ENCODE data around the gene WDR81. TPM values are rescaled to one million over a fixed set of nuclear protein-coding genes. Genes with fewer than 3 reads are reported as not detected.

WDR81 gene
- total and polyA plus RNA-seq, 7 experiments from 2014 or later: 9.8 to 55.1 (median 36.6) TPM

- H3K27ac Mint-ChIP-seq: no peak overlapping the region
- no peaks in the 10 kb centered on the region for H3K9me3 Mint-ChIP-seq
- Histone ChIP-seq H3K27ac (ENCODE audit: low read depth, low read length) (no peak overlapping the region), H3K4me3 (ENCODE audit: low read length) (no peak overlapping the region), H3K36me3 (ENCODE audit: control insufficient read depth in 2 of 3, insufficient read depth in 3 of 3, low read length in 3 of 3) (peaks cover 0 to 37% (median 0%) of the 10 kb centered on the region in 3 experiments), H3K9me3 (ENCODE audit: control insufficient read depth in 2 of 3, low read length in 3 of 3) (no peaks in the 10 kb centered on the region), H3K27me3 (ENCODE audit: control insufficient read depth in 2 of 2, insufficient read depth in 2 of 2, low read length in 2 of 2) (no peaks in the 10 kb centered on the region), H3K4me1 (ENCODE audit: control insufficient read depth in 2 of 2, insufficient read depth in 2 of 2, low read length in 2 of 2) (peaks cover 25 to 28% of the 10 kb centered on the region in 2 donors)
- DNase-seq: no peak
- ChIA-PET CTCF (no interaction called here), POLR2A (interaction anchor here (0.7 to 3.8 kb wide), 3 partner anchors 10 to 144 kb away, joined by 3 to 22 read pairs (median 3); no protein-coding TSS in a partner anchor)
- H3K27me3 Mint-ChIP-seq: no peaks in the 10 kb centered on the region
- ATAC-seq: no peak
- H3K36me3 Mint-ChIP-seq: peaks cover 0 to 11% (median 5%) of the 10 kb centered on the region in 5 donors
- H3K4me1 Mint-ChIP-seq: peaks cover 24 to 52% (median 37%) of the 10 kb centered on the region in 7 donors
- intact Hi-C loops (cut with micrococcal nuclease): no loop called here
- peak overlapping the region in 3 of 10 donors; percentile 17 to 78 (median 51) for H3K4me3 Mint-ChIP-seq
These were observed 2.2 kb downstream of the WDR81 start for GRCh38 chr17:1726626-1727257.

DNA sequence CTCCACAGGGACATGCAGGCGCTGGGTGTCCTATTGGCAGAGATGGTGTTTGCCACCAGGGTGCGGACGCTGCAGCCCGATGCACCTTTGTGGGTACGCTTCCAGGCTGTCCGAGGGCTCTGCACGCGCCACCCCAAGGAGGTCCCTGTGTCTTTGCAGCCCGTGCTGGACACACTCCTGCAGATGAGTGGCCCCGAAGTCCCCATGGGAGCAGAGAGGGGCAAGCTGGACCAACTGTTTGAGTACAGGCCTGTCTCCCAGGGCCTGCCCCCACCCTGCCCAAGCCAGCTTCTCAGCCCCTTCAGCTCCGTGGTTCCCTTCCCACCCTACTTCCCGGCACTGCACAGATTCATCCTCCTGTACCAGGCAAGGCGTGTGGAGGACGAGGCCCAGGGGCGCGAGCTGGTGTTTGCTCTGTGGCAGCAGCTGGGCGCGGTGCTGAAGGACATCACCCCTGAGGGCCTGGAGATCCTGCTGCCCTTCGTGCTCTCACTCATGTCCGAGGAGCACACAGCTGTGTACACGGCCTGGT lies 2.8 kb downstream of the WDR81 start:
- Mint-ChIP-seq H3K27ac (peak overlapping the region in 1 of 9 donors; percentile 52), H3K27me3 (no peaks in the 10 kb centered on the region), H3K4me3 (no peak overlapping the region), H3K36me3 (peaks cover 0 to 11% (median 5%) of the 10 kb centered on the region in 5 donors), H3K4me1 (peaks cover 24 to 50% (median 37%) of the 10 kb centered on the region in 7 donors), H3K9me3 (no peaks in the 10 kb centered on the region)
- ATAC-seq: no peak
- intact Hi-C loops (cut with micrococcal nuclease): no loop called here
- CTCF ChIA-PET: no interaction called here
- peaks cover 0 to 40% (median 0%) of the 10 kb centered on the region in 3 experiments for H3K36me3 ChIP-seq (ENCODE audit: control insufficient read depth in 2 of 3, insufficient read depth in 3 of 3, low read length in 3 of 3)
- H3K4me3 ChIP-seq (ENCODE audit: low read length): no peak overlapping the region
- POLR2A ChIA-PET: interaction anchor here (0.7 to 3.8 kb wide), 4 partner anchors 11 to 478 kb away, joined by 3 to 22 read pairs (median 3); no protein-coding TSS in a partner anchor
- peaks cover 25 to 28% of the 10 kb centered on the region in 2 donors for H3K4me1 ChIP-seq (ENCODE audit: control insufficient read depth in 2 of 2, insufficient read depth in 2 of 2, low read length in 2 of 2)
- no peak for DNase-seq
- H3K27ac ChIP-seq (ENCODE audit: low read depth, low read length): no peak overlapping the region
- no peaks in the 10 kb centered on the region for H3K27me3 ChIP-seq (ENCODE audit: control insufficient read depth in 2 of 2, insufficient read depth in 2 of 2, low read length in 2 of 2)
- no peaks in the 10 kb centered on the region for H3K9me3 ChIP-seq (ENCODE audit: control insufficient read depth in 2 of 3, low read length in 3 of 3)

DNA sequence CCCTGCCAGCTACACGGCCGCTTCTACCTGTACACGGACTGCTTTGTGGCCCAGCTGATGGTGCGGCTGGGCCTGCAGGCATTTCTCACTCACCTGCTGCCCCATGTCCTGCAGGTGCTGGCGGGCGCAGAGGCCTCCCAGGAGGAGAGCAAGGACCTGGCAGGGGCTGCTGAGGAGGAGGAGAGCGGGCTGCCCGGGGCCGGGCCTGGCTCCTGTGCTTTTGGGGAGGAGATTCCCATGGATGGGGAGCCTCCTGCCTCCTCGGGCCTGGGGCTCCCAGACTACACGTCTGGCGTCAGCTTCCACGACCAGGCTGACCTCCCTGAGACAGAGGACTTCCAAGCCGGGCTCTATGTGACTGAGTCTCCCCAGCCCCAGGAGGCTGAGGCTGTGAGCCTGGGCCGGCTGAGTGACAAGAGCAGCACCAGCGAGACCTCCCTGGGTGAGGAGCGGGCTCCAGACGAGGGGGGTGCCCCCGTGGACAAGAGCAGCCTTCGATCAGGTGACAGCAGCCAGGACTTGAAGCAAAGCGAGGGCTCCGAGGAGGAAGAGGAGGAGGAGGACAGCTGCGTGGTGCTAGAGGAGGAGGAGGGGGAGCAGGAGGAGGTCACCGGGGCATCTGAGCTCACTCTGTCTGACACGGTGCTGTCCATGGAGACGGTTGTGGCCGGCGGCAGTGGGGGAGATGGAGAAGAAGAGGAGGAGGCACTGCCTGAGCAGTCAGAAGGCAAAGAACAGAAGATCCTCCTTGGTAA lies 3.5 kb downstream of the WDR81 start:
- peak overlapping the region in 4 of 10 donors; percentile 33 to 55 (median 48) for H3K4me3 Mint-ChIP-seq

GRCh38 chr17:1729966-1730325 lies 5.4 kb downstream of the WDR81 start:
- DNase-seq: no peak
- H3K4me3 Mint-ChIP-seq: peak overlapping the region in 3 of 10 donors; percentile 14 to 58 (median 46)
- H3K4me1 Mint-ChIP-seq: peaks cover 15 to 38% (median 25%) of the 10 kb centered on the region in 7 donors
- H3K36me3 Mint-ChIP-seq: peaks cover 0 to 14% (median 6%) of the 10 kb centered on the region in 5 donors
- POLR2A ChIA-PET: no interaction called here
- Histone ChIP-seq H3K36me3 (ENCODE audit: control insufficient read depth in 2 of 3, insufficient read depth in 3 of 3, low read length in 3 of 3) (peaks cover 0 to 64% (median 0%) of the 10 kb centered on the region in 3 experiments), H3K4me1 (ENCODE audit: control insufficient read depth in 2 of 2, insufficient read depth in 2 of 2, low read length in 2 of 2) (peaks cover 9 to 14% of the 10 kb centered on the region in 2 donors), H3K9me3 (ENCODE audit: control insufficient read depth in 2 of 3, low read length in 3 of 3) (no peaks in the 10 kb centered on the region), H3K4me3 (ENCODE audit: low read length) (no peak overlapping the region), H3K27ac (ENCODE audit: low read depth, low read length) (no peak overlapping the region), H3K27me3 (ENCODE audit: control insufficient read depth in 2 of 2, insufficient read depth in 2 of 2, low read length in 2 of 2) (no peaks in the 10 kb centered on the region)
- no peaks in the 10 kb centered on the region for H3K27me3 Mint-ChIP-seq
- no peaks in the 10 kb centered on the region for H3K9me3 Mint-ChIP-seq
- CTCF ChIA-PET: interaction anchor here (0.6 kb wide), 1 partner anchor 335 kb away, joined by 3 read pairs; no protein-coding TSS in a partner anchor
- intact Hi-C loops (cut with micrococcal nuclease): no loop called here
- no peak for ATAC-seq
- peak overlapping the region in 2 of 9 donors; percentile 28 to 69 for H3K27ac Mint-ChIP-seq

More for the DNA sequence above, 3.5 kb downstream of the WDR81 start:
- ChIA-PET POLR2A (interaction anchor here (0.7 to 3.8 kb wide), 2 partner anchors 12 to 477 kb away, joined by 3 to 22 read pairs; no protein-coding TSS in a partner anchor), CTCF (interaction anchor here (0.7 kb wide), 1 partner anchor 36 kb away, joined by 3 read pairs; no protein-coding TSS in a partner anchor)
- no peaks in the 10 kb centered on the region for H3K27me3 ChIP-seq (ENCODE audit: control insufficient read depth in 2 of 2, insufficient read depth in 2 of 2, low read length in 2 of 2)
- H3K4me3 ChIP-seq (ENCODE audit: low read length): no peak overlapping the region
- Mint-ChIP-seq H3K27ac (peak overlapping the region in 3 of 9 donors; percentile 21 to 43 (median 37)), H3K27me3 (no peaks in the 10 kb centered on the region), H3K36me3 (peaks cover 0 to 11% (median 5%) of the 10 kb centered on the region in 5 donors), H3K9me3 (no peaks in the 10 kb centered on the region), H3K4me1 (peaks cover 18 to 43% (median 32%) of the 10 kb centered on the region in 7 donors)
- DNase-seq: no peak
- ATAC-seq: no peak
- intact Hi-C loops (cut with micrococcal nuclease): no loop called here
- peak overlapping the region; percentile 41 for H3K27ac ChIP-seq (ENCODE audit: low read depth, low read length)
- peaks cover 20 to 24% of the 10 kb centered on the region in 2 donors for H3K4me1 ChIP-seq (ENCODE audit: control insufficient read depth in 2 of 2, insufficient read depth in 2 of 2, low read length in 2 of 2)
- peaks cover 0 to 46% (median 0%) of the 10 kb centered on the region in 3 experiments for H3K36me3 ChIP-seq (ENCODE audit: control insufficient read depth in 2 of 3, insufficient read depth in 3 of 3, low read length in 3 of 3)
- H3K9me3 ChIP-seq (ENCODE audit: control insufficient read depth in 2 of 3, low read length in 3 of 3): no peaks in the 10 kb centered on the region

- H3K9me3 ChIP-seq (ENCODE audit: control insufficient read depth in 2 of 3, low read length in 3 of 3): no peaks in the 10 kb centered on the region
- DNase-seq (peak in 1 of 9 donors; percentile 7), ATAC-seq (no peak)
- Mint-ChIP-seq H3K4me1 (peaks cover 10 to 33% (median 23%) of the 10 kb centered on the region in 7 donors), H3K27ac (no peak overlapping the region), H3K4me3 (no peak overlapping the region), H3K27me3 (no peaks in the 10 kb centered on the region), H3K36me3 (peaks cover 0 to 13% (median 6%) of the 10 kb centered on the region in 5 donors), H3K9me3 (no peaks in the 10 kb centered on the region)
- ChIA-PET POLR2A (no interaction called here), CTCF (no interaction called here)
- intact Hi-C loops (cut with micrococcal nuclease): no loop called here
- H3K27ac ChIP-seq (ENCODE audit: low read depth, low read length): no peak overlapping the region
- peaks cover 4 to 8% of the 10 kb centered on the region in 2 donors for H3K4me1 ChIP-seq (ENCODE audit: control insufficient read depth in 2 of 2, insufficient read depth in 2 of 2, low read length in 2 of 2)
- no peaks in the 10 kb centered on the region for H3K27me3 ChIP-seq (ENCODE audit: control insufficient read depth in 2 of 2, insufficient read depth in 2 of 2, low read length in 2 of 2)
- peaks cover 0 to 66% (median 0%) of the 10 kb centered on the region in 3 experiments for H3K36me3 ChIP-seq (ENCODE audit: control insufficient read depth in 2 of 3, insufficient read depth in 3 of 3, low read length in 3 of 3)
- no peak overlapping the region for H3K4me3 ChIP-seq (ENCODE audit: low read length)
These were observed 6.1 kb downstream of the WDR81 start for GRCh38 chr17:1730326-1731193.

- H3K4me1 ChIP-seq (ENCODE audit: control insufficient read depth in 2 of 2, insufficient read depth in 2 of 2, low read length in 2 of 2): peaks cover 0 to 4% of the 10 kb centered on the region in 2 donors
- peak overlapping the region in 1 of 9 donors; percentile 12 for H3K27ac Mint-ChIP-seq
- no peaks in the 10 kb centered on the region for H3K9me3 ChIP-seq (ENCODE audit: control insufficient read depth in 2 of 3, low read length in 3 of 3)
- H3K4me1 Mint-ChIP-seq: peaks cover 7 to 29% (median 20%) of the 10 kb centered on the region in 7 donors
- H3K27me3 ChIP-seq (ENCODE audit: control insufficient read depth in 2 of 2, insufficient read depth in 2 of 2, low read length in 2 of 2): no peaks in the 10 kb centered on the region
- POLR2A ChIA-PET: no interaction called here
- ATAC-seq (no peak), DNase-seq (peak in 1 of 9 donors; percentile 1)
- H3K36me3 Mint-ChIP-seq: peaks cover 0 to 10% (median 6%) of the 10 kb centered on the region in 5 donors
- peaks cover 0 to 70% (median 0%) of the 10 kb centered on the region in 3 experiments for H3K36me3 ChIP-seq (ENCODE audit: control insufficient read depth in 2 of 3, insufficient read depth in 3 of 3, low read length in 3 of 3)
- H3K27me3 Mint-ChIP-seq: no peaks in the 10 kb centered on the region
- no peaks in the 10 kb centered on the region for H3K9me3 Mint-ChIP-seq
- CTCF ChIA-PET: no interaction called here
- no peak overlapping the region for H3K27ac ChIP-seq (ENCODE audit: low read depth, low read length)
- intact Hi-C loops (cut with micrococcal nuclease): no loop called here
- H3K4me3 ChIP-seq (ENCODE audit: low read length): no peak overlapping the region
- no peak overlapping the region for H3K4me3 Mint-ChIP-seq
These were observed 6.6 kb downstream of the WDR81 start for GRCh38 chr17:1731194-1731506.

Data from naive thymus-derived CD4-positive, alpha-beta T cell (primary cell).